GM19193 (cell line): ENCODE data around the gene POU2F1.

ENCODE experiments used
- POLR2A ChIP-seq: IDR thresholded peaks from 4 replicates; pipeline ENCODE4 v1.6.1; 2011; ENCODE audit not compliant: insufficient read depth, insufficient read length; ENCODE audit errors: extremely low read depth

The POU2F1 gene

DNA sequence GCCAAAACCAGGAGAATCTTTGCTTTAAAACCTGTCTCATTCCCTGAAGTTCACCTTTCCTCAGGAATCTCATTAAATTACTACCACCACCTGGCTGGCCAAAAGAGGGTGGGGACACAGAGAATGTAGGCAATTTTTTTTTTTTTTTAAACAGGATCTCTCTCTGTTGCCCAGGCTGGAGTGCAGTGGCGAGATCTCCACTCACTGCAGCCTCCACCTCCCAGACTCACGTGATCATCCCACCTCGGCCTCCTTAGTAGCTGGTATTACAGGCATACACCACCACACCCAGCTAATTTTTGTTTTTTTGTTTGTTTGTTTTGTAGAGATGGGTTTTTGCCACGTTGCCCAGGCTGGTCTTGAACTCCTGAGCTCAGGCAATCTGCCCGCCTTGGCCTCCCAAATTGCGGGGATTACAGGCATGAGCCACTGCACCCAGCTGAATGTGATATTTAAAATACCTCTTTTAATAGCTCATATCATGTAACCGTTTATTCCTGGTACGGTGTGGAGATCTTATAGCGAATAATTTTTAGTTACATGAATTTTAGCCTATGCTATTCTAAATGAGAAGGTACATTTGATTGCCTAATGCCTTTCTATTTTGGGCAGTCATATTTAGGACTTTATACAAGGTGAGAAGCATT, 84.5 kb downstream of the POU2F1 start:
- no peak for TF ChIP-seq POLR2A

DNA sequence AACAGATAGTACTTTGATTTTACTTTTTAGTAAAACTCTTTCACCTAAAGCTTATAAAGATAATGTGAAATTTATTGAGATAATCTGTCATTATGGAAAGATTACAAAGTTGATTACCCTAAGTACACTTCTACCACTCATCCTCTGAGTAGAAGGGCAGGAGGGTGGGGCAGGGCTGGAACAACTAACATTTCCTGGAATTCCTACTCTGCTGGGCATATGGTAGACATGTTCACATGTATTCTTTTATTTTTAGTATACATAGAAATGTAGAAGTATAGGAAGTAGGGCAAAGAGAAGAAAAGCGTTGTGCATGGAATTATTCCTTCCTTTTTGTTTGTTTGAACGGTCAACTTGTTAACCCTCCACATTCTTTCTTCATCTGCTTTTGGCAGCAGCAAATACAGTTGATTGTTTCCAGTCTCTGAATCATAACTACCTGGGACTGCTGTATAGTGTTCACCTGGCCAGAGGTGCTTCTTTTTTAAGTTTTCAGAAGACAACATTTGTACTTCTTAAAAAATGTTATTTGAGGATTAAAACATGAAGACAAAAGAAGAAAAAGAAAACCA, 85.1 kb downstream of the POU2F1 start:
- TF ChIP-seq POLR2A, result no peak

DNA sequence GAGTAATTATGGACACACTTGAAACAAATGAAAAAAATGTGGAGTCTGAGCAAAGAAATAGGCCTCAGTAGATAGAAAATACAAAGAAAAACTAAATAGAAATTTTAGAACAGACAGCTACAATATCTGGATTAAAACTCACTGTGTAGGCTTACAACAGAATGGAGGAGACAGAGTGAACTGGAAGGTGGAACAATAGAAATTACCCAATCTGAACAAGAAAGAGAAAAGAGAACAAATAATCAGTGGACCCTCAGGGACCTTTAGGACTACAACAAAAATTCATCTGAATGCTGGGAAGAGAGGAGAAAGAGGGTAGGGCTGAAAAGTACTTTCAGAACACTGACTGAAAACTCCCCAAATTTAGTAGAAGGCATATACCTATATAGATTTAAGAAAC, 90.0 kb downstream of the POU2F1 start:
- no peak for TF ChIP-seq POLR2A

DNA sequence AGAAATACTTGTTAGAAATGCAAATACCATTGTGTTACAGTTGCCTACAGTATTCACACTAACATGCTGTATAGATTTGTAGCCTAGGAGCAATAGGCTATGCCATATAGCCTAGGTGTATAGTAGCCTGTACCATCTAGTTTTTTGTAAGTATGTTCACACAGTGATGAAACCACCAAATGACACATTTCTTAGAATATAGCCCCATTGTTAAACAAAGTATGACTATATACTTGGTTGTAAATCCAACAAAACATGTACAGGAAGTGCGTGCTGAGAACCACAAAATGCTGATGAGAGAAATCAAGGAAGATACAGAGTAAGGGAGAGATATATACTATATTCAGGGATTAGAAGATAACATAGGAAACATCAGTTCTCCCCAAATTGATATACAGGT, 92.2 kb downstream of the POU2F1 start:
- TF ChIP-seq POLR2A, result no peak

DNA sequence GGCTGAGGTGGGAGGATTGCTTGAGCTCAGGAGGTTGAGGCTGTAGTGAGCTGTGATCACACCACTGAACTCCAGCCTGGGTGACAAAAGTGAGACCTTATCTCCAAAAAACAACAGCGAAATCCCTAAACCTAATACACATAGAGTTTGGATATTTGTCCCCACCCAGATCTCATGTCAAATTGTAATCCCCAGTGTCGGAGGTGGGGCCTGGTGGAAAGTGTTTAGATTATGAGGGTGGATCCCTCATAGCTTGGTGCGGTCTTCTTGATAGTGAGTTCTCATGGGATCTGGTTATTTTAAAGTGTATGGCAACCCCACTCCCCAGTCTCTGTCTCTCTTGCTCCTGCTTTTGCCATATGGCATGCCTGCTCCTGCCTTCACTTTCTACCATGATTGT, 94.0 kb downstream of the POU2F1 start:
- no peak for TF ChIP-seq POLR2A

DNA sequence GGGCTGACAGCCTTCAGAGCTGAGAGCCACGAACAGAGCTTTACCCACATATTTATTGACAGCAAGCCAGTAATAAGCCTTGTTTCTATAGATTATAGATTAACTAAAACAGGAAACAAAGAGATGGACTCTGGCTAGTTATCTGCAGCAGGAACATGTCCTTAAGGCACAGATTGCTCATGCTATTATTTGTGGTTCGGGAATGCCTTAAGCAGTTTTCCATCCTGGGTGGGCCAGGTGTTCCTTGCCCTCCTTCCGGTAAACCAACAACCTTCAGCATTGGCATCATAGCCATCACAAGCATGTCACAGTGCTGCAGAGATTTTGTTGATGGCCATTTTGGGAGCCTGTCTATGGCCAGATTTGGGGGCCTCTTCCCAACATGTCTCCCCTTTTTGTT, 96.8 kb downstream of the POU2F1 start:
- no peak for TF ChIP-seq POLR2A

DNA sequence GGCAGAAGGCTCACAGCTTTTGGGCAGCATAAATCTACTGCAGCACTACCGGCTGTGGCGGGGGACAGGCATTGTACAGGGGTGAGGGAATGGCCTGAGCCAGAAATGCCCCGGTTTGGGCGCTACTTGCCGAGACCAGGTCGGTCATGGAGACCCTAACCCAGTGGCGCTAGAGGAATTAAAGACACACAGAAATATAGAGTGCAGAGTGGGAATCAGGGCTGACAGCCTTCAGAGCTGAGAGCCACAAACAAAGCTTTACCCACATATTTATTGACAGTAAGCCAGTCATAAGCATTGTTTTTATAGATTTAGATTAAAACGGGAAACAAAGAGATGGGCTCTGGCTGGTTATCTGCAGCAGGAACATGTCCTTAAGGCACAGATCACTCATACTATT, 101.8 kb downstream of the POU2F1 start:
- TF ChIP-seq POLR2A, result no peak

DNA sequence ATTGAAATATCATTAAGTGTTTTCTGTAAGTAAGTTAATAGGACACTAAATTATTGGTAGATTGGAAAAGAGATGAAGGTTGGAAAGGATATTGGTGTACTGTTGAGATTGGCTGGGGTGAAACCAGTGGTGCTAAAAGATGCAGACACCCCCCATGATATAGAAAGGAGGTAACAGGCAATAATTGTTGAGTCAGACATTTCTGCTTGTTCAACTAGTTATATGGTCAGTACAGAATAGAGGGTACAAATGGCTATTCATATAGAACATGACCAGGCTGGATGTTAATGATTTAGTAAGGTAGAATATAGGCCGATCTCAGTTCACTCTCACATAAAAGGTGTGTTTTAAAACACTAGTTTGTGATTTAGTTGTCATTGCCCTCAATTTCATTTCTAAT, 104.5 kb downstream of the POU2F1 start:
- no peak for TF ChIP-seq POLR2A

DNA sequence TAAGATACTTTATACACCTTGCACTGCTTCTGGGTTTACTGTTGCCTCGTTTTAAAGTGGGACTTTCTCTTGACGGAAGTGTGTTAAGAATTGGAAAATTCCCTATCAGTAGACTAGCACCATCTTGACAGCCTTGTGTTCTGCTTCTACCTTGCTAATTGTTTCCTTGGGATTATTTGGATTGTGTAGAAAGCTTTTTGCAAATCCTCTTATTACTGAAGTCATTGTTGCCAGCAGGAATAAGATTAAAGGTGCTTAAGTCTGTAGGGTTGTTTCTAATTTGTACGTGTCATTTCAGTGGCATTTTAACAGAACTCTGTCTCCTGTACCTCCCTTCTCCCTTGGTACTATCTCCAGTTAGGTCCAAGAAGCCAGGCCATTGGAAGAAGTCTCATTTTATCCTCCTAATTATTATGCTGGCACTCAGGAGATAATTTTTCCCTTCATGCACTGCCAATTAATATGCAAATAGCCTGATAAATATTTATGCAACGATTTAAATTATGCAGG, 107.7 kb downstream of the POU2F1 start:
- TF ChIP-seq POLR2A, result no peak

DNA sequence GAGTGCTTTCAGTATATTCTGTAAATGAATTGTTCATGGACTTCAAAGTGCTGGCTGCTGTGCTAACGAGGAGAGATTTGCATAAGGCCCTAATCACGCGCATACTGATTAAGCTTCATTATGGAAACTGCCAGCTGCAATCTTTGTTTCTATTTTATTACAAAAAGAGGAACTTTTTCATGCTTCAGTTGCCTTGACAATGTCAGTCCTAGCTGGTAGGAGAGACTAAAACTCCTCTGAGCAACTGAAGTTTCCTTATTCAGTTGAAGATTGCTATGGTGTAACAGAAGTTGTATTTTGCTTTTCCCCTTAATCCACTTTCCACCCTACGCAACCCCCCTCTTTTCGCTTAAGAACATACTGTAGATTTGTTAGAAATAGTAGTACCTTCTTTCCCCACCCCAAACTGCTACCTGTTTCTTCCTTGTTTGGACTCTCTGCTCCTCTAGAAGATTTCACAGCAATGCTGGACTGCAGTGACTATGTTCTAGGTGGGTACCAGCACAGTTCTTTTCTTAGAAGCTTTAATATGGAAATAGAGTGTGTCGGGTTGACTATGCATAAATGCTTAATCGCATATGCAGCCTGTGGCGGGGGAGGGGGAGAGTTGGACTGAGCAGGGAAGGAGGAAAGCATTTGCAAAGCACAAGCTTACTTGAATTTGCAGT, 108.3 kb downstream of the POU2F1 start:
- TF ChIP-seq POLR2A, result no peak

DNA sequence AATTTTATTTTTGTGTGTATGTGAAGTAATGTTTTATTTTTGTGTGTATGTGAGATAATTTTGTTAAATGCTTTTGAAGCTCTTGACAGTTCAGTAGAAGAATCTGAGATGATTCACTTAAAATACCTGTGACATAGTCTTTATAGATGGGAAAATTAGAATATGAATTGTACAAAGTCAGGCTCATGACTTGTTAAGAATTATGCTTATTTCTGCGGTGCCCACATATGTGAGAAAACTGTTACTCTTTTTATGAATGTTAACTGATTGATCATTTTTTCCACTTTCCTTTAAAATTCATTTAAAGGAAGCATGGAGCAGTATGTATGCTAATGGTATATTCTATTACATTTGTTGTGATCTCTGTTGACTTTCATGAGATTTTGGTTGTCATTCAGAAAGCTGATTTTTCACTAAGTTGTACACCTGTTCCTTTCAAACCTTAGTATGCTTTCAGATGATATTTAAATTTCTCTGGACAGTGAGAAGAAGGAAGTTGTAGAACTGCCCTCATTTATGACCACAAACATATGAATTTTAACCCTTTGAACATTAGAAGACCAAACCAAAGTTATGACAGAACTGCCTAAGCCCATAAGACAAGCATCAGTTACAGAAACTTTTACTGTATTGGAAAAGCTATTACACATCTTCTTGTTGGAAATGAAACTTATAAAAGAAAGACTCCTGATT, 110.1 kb downstream of the POU2F1 start:
- no peak for TF ChIP-seq POLR2A

DNA sequence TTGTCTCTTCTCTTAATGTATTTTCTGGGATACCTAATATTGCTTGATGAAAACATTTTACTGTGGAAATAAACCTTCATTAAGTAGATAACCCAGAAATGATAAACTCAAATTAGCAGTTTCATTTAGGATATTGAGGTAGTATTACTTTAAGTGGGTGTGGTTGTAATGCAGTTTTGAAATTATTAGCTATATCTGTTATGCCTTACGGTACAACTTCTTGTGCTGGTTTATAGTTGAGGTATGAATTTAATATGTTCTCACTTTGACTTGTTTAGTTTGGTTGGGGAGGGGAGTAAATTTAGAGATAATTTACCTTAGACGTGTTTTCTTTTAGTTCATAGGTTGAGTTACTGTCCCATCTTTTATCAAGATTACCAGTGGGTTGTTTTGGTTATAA, 111.0 kb downstream of the POU2F1 start:
- no peak for TF ChIP-seq POLR2A

DNA sequence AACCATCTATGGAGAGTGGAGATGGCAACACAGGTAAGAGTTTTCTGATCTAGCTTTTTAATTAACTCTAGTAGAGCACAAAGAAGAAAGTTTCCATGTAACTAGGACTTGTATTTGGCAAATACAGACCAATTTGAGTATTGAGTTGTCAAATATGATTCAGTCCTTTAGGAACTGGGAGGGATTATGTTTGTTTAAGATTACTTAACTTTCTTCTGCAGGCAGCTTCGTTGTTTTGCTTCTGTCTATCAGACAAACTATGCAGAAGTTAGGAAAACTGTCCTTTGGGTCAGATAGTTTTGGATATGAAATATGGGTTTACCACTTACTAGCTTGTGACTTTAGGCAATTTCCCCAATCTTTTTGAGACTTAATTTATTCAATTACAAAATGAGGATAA, 111.8 kb downstream of the POU2F1 start:
- no peak for TF ChIP-seq POLR2A

DNA sequence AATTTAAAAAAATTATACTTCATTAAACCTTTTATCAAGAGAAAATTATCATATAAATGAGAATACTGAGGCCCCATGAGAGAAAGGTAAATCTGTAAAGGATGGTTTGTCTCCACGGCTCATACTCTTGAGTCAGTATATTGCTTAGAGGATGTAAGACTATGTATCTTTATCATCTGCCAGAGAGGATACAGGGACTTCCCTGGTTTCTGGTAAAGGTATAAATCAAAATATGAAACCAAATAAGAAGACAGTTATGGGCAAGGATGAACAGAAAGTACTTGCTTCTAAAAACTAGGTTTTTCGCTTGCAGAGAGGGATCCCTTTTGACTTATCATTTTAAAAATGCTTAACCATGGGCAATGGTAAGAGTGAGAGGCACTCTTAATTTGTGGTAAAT, 112.4 kb downstream of the POU2F1 start:
- TF ChIP-seq POLR2A, result no peak

DNA sequence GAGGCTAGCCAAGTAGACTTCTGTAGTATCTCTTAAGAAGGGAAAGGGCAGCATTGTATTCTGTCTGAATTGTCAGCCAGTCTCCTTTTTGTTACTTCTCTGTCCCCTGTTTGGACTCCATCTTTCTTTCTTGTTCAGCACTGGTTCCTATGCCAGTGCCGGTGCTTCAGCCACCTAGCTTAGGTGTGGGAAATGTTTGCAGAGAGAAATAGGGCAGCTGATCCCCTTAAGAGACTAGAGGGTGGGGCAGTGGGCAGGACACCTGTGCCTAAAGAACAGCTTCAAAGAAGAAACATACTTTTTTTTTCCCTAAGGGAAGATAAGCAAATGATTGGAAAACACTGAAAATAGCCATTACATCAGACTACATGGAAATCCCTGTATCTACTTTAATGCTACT, 113.0 kb downstream of the POU2F1 start:
- TF ChIP-seq POLR2A, result no peak
